Measurements from ENCODE around the gene CCDC185.

The CCDC185 gene

DNA sequence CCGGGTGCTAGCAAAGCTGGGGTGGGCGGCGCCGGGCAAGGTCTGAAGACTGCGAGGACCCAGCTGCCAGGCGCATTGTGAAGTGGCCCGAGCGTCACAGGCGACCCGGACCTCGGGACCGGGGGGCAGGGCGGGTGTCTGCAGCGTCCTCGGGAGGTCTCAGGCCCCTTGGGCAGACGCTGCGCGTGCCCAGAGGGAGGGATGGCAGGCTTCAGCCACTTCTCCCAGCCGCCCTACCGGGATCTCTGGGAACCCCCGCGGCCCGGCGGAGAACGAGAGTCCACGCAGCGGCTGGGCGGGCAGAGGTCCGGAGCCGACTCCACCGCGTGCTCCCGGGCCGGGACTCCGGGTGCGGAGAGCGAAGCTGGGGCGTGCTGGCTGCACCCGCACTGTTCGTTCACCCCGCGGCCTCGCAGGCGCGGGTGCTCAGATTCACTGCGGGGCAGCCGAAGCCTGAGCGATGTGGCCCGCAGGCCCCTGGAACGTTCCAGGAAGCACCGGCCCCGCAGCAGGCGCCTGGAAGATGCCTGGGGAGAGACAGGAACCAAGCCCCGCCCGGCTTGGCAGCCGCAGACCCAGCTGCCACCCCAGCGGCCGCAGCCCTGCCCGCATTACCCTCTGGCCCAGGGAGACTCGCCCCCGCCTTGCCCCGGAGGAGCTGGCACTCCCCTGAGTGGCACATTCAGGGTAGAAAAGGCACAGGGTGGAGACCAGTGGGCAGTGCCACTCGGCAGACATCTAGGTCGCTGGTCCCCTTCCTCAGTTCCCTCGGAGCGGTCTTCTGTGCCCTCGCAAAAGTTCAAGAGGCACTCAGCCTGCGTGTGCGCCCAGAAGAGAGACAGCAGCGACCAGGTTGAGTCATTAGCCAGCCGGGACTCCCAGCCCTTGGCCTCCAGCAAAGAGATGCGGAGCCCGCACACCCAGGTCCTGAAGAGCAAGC lies at the start of gene CCDC185:
Gene CCDC185 (plus strand): TSS at position 141 of the 940 bp plus-strand sequence. CDS start 61 bp downstream, at position 202.
- Mint-ChIP-seq H3K4me1 (no peaks in the 10 kb centered on the region), H3K9me3 (peaks cover 4% of the 10 kb centered on the region), H3K4me3 (no peak within 1 kb of the TSS), H3K36me3 (no peaks in the 10 kb centered on the region), H3K27me3 (peaks cover 47% of the 10 kb centered on the region), H3K27ac (no peak within 1 kb of the TSS)
- ATAC-seq = peak; percentile 16

GRCh38 chr1:223343692-223344091 lies 49.5 kb upstream of the CCDC185 start:
- Mint-ChIP-seq H3K36me3 (no peaks in the 10 kb centered on the region), H3K27me3 (peaks cover 18% of the 10 kb centered on the region), H3K27ac (no peak overlapping the region), H3K4me1 (no peaks in the 10 kb centered on the region), H3K4me3 (no peak overlapping the region), H3K9me3 (no peaks in the 10 kb centered on the region)
- ATAC-seq = no peak

DNA sequence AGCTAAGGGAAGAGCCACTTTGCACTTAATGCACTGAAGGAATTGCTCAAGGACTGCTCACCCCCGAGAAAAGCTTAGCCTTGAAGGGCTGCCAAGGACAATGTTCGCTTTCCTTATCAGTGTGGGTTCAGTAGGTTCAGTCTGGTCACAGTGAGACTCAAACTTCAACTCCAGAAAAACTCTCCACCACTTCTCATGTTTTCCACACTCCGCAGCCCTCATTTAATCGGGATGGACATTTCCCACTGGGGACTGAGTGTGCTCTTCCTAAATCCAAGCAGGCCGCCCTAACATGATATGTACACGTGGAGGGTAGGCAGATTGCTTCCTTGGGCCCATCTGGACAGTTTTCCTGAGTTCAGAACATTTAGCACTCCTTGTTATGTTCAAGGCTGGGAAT lies 48.7 kb upstream of the CCDC185 start:
- no peaks in the 10 kb centered on the region for H3K9me3 Mint-ChIP-seq
- no peaks in the 10 kb centered on the region for H3K36me3 Mint-ChIP-seq
- H3K4me1 Mint-ChIP-seq = no peaks in the 10 kb centered on the region
- peaks cover 13% of the 10 kb centered on the region for H3K27me3 Mint-ChIP-seq
- ATAC-seq = no peak
- H3K27ac Mint-ChIP-seq = no peak overlapping the region
- H3K4me3 Mint-ChIP-seq = no peak overlapping the region

DNA sequence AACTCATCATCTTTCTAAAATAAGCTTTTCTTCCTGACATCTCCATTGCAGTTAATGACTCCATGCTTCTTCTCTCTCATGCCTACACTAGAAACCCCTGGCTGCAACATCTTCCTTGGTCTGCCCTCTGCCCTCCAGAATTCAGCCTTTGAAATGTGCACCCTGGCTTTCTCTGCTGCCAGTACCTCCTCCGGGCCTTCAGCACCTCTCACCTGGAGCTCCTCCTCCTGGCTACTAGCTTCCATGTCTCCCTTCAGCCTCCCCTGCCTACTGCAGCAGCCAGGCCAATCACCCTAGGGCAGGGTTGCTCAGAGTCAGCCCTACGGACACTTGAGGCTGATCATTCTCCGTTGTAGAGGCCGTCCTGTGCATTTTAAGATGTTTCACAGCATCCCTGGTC lies 47.5 kb upstream of the CCDC185 start:
- Mint-ChIP-seq H3K27ac (no peak overlapping the region), H3K4me3 (no peak overlapping the region), H3K27me3 (peaks cover 7% of the 10 kb centered on the region), H3K9me3 (no peaks in the 10 kb centered on the region), H3K4me1 (no peaks in the 10 kb centered on the region), H3K36me3 (no peaks in the 10 kb centered on the region)
- no peak for ATAC-seq

GRCh38 chr1:223346311-223346710 lies 46.9 kb upstream of the CCDC185 start:
- Mint-ChIP-seq H3K27ac (no peak overlapping the region), H3K27me3 (peaks cover 7% of the 10 kb centered on the region), H3K9me3 (no peaks in the 10 kb centered on the region), H3K4me1 (no peaks in the 10 kb centered on the region), H3K4me3 (no peak overlapping the region), H3K36me3 (no peaks in the 10 kb centered on the region)
- no peak for ATAC-seq

GRCh38 chr1:223347583-223347982 lies 45.6 kb upstream of the CCDC185 start:
- Mint-ChIP-seq H3K4me1 (no peaks in the 10 kb centered on the region), H3K36me3 (no peaks in the 10 kb centered on the region), H3K27ac (no peak overlapping the region), H3K27me3 (peaks cover 8% of the 10 kb centered on the region), H3K9me3 (no peaks in the 10 kb centered on the region), H3K4me3 (no peak overlapping the region)
- ATAC-seq = no peak

GRCh38 chr1:223348439-223348838 lies 44.8 kb upstream of the CCDC185 start:
- Mint-ChIP-seq H3K4me3 (no peak overlapping the region), H3K4me1 (no peaks in the 10 kb centered on the region), H3K27me3 (peaks cover 17% of the 10 kb centered on the region), H3K9me3 (no peaks in the 10 kb centered on the region), H3K36me3 (no peaks in the 10 kb centered on the region), H3K27ac (no peak overlapping the region)
- no peak for ATAC-seq

DNA sequence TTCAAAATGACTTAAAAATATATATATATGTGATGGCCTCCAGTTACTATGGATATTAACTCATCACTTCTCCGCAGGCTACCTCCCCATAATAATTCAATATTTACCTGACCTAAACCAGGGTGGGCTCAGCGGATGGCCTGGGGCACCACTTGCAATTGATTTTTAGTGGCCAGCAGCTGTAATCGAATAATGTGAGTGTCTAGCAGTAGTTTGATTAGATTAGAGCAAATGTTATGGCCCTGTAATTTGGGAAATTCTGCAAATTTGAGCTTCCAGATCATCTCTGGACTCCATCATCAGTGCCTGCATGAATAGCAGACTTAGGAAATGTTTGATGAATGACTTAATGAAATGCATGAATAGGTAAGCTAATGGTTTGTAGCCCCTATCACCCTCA lies 44.0 kb upstream of the CCDC185 start:
- Mint-ChIP-seq H3K27ac (no peak overlapping the region), H3K4me1 (no peaks in the 10 kb centered on the region), H3K27me3 (peaks cover 21% of the 10 kb centered on the region), H3K4me3 (no peak overlapping the region), H3K36me3 (no peaks in the 10 kb centered on the region), H3K9me3 (no peaks in the 10 kb centered on the region)
- ATAC-seq = no peak

DNA sequence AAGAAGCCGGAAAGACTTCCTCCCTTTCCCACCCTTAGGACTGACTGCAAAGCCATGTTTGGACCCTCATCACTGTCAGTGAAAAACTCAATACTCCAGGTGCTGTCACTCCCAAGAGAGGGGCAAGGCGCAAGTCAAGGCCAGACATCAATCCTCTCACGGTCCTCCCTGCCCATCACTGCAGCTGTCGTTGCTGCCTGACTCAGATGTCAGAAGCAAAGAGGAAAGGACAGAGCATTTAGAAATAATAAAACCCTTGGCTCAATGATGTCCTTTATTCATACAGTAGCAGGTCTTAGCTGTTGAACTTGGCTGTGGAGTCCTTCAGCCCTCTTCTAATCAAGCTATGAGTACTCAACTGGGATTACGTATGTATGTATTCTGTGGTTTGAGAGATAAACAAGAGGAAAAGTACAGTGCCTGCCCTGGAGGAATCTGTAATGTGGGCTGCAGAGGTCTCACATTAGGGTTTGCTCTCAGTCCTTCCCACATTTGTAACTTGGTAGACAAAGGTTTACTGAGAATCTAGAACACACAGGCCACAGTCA lies 42.8 kb upstream of the CCDC185 start:
- no peak for ATAC-seq
- peaks cover 21% of the 10 kb centered on the region for H3K27me3 Mint-ChIP-seq
- no peak overlapping the region for H3K27ac Mint-ChIP-seq
- H3K4me1 Mint-ChIP-seq = no peaks in the 10 kb centered on the region
- H3K4me3 Mint-ChIP-seq = no peak overlapping the region
- no peaks in the 10 kb centered on the region for H3K36me3 Mint-ChIP-seq
- H3K9me3 Mint-ChIP-seq = no peaks in the 10 kb centered on the region

GRCh38 chr1:223352944-223353343 lies 40.3 kb upstream of the CCDC185 start:
- Mint-ChIP-seq H3K9me3 (no peaks in the 10 kb centered on the region), H3K27ac (no peak overlapping the region), H3K27me3 (peaks cover 22% of the 10 kb centered on the region), H3K4me1 (no peaks in the 10 kb centered on the region), H3K36me3 (no peaks in the 10 kb centered on the region), H3K4me3 (no peak overlapping the region)
- ATAC-seq = no peak

GRCh38 chr1:223353939-223354338 lies 39.3 kb upstream of the CCDC185 start:
- Mint-ChIP-seq H3K4me3 (no peak overlapping the region), H3K9me3 (no peaks in the 10 kb centered on the region), H3K4me1 (no peaks in the 10 kb centered on the region), H3K36me3 (no peaks in the 10 kb centered on the region), H3K27ac (no peak overlapping the region), H3K27me3 (peaks cover 23% of the 10 kb centered on the region)
- no peak for ATAC-seq

DNA sequence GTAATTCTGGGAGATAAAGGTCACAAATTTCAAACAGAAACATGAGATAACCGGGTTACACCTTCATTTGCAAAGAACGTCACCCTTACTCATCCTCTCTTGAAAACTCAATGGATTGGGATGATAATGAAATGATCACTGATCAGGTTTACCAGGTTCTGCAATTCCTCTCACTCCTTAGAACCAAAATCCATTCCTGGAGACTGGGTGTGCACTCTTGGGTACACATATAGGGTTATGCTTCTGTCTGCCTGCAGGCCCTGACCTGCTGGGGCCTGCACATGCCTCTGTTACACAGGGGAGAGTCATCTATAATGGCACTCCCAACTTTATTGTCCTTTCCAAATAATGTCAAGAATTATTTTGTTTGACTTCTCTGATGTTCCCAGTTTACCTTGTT lies 37.5 kb upstream of the CCDC185 start:
- Mint-ChIP-seq H3K27me3 (peaks cover 31% of the 10 kb centered on the region), H3K9me3 (no peaks in the 10 kb centered on the region), H3K27ac (no peak overlapping the region), H3K36me3 (no peaks in the 10 kb centered on the region), H3K4me3 (no peak overlapping the region), H3K4me1 (no peaks in the 10 kb centered on the region)
- no peak for ATAC-seq

- H3K27me3 Mint-ChIP-seq = peaks cover 32% of the 10 kb centered on the region
- peak; percentile 9 for ATAC-seq
- H3K36me3 Mint-ChIP-seq = no peaks in the 10 kb centered on the region
Observed at GRCh38 chr1:223358826-223359225, 34.4 kb upstream of the CCDC185 start.

DNA sequence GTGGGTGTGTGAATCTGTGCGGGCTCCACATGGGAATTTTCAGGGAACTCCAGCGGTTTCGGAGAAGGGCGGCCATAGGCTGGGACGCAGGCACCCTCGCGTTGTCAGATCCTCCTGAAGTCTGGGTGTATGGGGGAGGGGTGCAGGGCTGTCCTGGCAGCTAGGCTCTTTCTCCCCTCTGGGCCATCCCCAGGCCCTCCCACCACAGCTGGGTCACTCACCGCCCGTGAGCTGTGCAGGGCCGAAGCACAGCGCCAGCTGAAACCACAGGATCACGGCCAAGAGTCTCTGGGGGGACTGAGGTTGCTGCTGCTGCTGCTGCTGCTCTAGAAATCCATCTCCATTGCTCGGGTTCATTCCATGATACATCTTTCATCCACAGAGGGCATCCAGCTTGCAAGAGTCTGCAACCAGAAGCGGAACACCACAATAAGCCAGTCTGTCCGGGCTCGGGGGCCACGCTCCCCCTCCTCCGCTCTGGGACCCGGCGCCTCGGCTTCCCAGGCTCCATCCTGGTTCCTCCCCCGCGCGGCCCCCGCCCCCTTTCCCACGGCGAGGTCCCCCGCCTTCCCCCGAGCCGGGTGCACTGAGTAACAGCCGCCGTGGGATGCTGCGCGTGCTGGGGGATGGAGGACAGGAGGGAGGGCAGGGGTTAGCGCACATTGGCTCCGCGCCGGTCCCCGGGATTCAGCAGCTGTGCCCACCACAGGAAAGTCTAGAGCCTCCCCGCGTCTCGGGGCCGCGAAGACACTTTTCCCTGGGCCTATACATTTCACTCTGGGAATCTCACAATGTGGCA lies 30.0 kb upstream of the CCDC185 start:
- H3K4me3 Mint-ChIP-seq = peak overlapping the region; percentile 80
- peak; percentile 28 for ATAC-seq
- no peaks in the 10 kb centered on the region for H3K36me3 Mint-ChIP-seq
- H3K9me3 Mint-ChIP-seq = no peaks in the 10 kb centered on the region
- H3K27me3 Mint-ChIP-seq = peaks cover 46% of the 10 kb centered on the region
- H3K27ac Mint-ChIP-seq = no peak overlapping the region
- H3K4me1 Mint-ChIP-seq = peaks cover 20% of the 10 kb centered on the region

More at GRCh38 chr1:223358826-223359225, 34.4 kb upstream of the CCDC185 start:
- H3K4me1 Mint-ChIP-seq = peaks cover 10% of the 10 kb centered on the region
- no peaks in the 10 kb centered on the region for H3K9me3 Mint-ChIP-seq
- H3K4me3 Mint-ChIP-seq = no peak overlapping the region
- no peak overlapping the region for H3K27ac Mint-ChIP-seq

Data from stimulated activated memory B cell treated with anti-CD40 and anti-IgM and Interleukin-4, amounts not matched to agents 10 μg/mL and 1 μg/mL and 100 μg/mL, for 72 hours (primary cell).